IPS-NIHi11 (cell line): ENCODE measurements around the gene SRC.

Experiments
- DNase-seq: peaks from one replicate; pipeline ENCODE4 v3.0.0; 2012; ENCODE audit warnings: mixed read lengths, low spot score

SRC gene

GRCh38 chr20:37413023-37413334 is 67.0 kb downstream of the SRC start:
- no peak for DNase-seq

DNA sequence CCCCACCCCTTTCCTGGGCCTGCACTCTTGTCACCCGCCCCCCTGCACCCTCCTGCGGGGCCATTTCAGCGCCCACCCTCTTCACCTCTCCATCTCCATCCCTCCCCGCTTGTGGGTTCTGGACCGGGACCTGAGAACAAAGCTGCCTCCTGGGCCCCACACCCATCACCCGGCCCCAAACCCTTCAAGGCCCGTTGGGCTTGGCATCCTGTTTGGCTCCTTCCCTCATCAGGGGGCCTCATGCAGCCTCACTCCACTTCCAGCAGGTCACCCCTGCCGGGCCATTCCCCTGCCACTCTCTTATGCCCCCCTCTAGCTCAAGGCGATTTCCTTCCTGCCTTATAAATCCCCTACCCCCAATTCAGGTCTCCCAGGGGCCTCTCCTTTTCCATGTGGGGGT is 67.4 kb downstream of the SRC start:
- DNase-seq: no peak

DNA sequence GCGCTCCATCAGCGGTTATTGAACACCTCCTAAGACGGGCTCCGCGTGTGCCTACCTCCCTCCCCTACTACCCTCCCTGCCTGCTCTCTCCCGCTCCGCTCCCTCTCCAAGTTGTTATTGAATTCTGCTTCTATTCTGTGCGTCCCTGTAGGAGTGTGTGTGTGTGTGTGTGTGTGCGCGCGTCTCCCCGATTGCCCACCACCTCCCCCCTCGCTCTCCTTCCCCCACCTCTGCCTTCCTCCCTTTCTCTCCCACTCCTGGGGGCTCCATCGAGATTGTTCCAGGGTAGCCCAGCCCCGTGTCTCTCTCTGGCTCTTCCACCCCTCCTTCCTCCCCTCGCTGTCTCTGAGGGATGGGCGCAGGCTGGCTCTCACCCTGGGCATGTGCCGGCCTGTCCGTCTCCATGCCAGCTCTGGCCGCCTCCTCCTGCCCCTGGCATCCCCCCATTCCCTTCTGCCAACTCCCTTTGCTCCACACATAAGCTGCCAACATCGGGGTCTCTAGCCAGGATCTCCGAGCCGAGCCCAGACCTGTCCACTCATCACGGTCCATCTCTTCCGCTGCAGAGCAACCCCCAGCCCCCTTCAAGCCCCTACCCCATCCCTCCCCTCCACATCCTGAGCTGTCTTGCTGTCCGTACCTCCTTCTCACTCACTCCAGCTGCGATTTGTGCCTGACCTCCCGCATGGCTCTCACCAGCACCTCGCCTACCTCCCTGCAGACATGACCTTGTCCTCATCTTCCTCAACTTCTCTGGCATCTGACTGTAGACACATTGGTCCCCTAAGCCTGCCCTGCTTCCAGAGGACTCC is 68.5 kb downstream of the SRC start:
- no peak for DNase-seq

DNA sequence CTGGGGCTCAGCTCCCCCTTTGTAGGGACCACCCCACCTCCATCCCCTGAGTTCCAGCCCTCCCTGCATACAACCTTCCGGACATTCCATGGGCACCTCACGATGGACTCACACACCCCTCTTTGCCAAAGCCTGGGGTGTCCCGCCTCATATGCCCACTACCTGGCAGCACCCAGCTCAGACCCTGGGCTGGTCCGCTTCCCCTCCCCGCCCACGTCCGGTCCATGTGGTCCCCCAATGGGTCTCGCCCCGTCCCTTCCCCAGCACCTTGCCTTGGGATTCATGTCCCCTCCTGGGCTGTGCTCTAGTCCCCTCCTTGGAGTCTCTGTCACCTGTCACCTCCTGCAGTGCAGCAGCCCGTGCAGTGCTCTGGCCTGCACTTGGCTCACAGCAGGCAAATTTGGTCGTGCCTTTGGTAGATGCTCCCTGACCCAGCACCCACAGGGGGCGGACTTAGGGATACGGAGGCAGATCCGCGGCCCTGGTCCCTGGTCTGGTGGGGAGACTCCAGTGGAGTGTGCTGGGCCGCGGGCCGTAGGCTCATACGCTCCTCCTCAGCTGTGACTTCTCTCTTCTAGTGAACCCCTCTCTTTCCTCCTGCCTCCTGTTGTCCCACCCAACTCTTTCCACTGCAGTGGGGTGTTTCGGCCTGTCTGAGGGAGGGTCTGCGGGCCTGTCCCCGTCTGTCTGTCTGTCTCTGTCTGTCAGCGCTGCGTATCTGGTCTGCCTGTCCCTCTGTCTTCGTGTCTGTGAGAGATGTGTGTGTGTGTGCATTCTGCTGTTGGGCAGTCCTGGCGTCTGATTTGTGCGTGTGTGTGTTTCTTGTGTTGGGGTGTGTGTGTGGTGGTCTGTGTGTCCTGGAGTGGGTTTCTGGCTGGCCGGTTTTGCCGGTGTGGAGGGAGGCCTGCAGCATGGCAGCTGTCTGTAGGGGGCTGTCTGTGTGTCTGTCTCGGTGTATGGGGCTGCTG is 69.5 kb downstream of the SRC start:
- no peak for DNase-seq

DNA sequence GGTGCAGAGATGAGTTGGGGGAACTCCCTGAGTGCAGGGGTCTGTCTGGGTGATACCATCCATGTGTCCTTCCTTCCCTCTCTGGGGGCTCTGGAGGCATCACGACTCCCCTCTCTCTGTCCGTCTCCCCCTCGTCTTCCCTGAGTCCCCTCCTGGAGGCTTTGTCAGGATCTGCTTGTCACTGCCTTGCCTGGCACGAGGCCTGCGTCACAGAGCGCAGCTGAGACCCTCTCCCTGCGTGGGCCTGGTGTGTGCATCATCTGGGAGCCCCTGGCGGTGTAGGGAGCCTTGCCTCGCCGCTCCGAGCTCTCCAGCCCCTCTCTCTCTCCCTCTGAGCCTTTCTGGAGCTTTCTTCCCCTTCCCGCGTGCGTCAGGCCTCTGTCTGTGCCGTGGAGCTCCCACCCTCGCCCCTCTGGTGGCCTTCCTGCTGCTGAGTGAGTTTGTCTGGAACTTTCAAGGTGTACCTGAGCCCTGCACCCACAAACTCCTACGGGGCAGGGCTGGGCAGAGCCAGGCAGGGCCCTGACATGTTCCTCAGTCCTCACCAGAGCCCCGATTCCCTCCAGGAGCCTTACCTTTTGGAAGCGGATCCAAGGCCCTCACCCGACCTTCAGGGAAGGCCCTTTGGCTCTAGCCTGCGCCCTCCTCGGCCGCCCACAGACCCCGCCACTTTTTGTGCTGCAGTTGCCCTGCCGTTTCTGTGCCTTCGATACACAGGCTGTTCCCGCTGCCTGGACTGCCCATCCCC is 70.3 kb downstream of the SRC start:
- no peak for DNase-seq

DNA sequence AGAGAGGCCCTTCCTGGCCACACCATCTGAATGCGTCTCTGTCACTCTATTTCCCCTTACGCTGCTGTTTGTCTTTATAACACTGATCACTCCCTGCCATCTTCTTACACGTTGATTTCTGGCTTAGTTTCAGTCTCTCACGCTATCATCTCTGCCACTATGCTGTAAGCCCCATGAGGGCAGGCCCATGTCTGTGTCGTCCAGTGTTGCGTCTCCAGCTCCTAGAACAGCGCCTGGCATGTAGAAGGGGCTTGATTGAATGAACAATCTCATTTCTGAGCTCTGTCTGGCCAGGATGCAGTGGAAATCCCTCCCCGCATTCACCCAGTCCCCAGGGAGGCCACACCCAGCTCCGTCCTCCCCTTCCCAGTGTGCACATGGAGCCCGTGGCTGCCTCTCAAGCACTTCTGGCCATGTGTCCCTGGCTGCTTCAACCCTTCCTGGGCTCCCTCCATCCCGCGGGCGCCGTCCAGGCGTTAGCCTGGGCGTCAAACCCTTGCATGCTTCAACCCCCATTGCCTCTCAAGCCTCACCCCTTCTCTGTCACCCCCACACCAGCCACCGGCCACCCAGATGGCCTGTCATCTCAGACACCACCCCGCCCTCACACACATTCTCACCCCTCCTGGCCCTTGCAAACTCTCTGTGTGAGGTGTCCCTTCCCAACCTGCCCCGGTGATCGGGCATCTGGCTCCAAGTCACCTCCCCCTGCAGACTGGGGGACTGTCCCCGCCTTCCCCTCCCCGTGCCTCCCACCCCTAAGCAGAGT is 71.1 kb downstream of the SRC start:
- DNase-seq: no peak

DNA sequence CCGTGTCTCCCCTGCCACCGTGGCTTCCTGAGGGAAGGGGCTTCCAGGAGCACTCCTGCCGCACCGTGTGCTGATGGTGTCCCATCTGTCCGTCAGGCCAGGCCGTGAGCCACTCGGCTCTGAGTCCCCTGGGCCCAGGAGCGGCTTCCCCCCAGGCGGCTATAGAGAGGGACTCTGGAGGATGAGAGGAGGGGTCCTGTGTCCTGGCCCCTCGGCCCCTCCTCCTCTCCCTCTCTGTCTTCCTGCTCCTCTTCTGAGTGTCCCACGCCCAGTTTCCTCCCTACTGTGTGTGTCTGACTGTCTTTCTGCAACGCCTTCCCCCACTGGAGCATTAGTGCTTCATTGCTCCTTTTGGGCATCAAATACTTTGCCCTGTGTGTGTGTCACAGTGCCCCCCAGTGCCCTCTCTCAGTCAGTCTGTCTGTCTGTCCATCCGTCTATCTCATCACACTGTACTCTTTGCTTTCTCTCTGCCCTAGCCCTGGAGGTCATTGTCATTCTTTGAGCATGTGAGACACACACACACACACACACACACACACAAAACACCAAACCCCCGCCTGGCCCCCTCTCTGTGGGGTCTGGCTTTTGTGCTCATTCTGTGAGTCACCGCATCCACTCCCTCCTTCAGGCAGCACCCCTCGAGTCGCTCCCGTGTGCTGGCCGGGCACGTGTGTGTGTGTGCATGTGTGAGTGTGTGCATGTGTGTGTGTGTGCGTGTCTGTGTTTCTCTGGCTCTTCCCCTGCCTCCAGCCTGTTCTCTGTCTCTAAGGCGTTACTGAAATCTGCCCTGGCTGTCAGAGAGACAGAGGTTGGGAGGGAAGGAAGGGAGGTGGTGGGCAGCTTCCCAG is 71.9 kb downstream of the SRC start:
- DNase-seq: no peak

GRCh38 chr20:37418591-37419109 is 72.7 kb downstream of the SRC start:
- DNase-seq: no peak

GRCh38 chr20:37419307-37419706 is 73.4 kb downstream of the SRC start:
- no peak for DNase-seq

DNA sequence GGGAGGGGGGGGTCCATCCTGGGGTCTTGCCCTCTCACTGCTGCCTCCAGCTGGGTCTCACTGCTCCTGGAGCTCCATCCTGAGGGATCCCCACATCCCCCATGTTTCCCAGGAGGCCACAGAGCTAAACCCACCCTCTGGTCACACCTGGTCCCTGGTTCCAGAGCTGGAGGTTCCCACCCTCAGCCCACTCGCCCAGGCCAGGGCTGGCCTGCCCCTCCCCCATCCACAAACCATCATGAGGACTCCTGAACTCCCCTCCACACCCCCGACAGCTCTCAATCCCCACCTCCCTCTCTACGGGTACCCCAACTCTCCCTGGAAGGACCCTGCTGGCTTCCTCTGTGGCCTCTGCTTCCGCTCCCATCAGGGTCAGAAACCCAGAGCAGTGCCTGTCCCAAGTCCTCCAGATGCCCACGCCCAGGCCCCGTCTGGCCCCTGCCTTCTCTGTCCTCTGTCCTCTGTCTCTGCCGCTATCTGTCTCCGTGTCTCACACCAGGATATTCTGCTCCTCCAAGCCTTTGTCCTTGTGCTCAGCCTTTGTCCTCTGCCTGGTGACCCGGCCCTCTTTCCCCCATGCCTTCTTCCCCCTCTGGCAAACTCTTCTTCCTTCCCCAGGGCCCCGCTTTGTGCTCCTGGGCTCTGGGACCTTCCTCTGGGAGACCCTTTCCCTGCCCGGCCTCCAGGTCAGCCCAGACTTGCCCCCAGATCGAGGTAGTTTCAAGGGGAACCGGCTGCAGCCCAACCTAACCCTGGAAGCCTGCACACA is 74.0 kb downstream of the SRC start:
- DNase-seq: no peak

- DNase-seq: no peak
Observed at GRCh38 chr20:37420610-37421009, 74.7 kb downstream of the SRC start.

DNA sequence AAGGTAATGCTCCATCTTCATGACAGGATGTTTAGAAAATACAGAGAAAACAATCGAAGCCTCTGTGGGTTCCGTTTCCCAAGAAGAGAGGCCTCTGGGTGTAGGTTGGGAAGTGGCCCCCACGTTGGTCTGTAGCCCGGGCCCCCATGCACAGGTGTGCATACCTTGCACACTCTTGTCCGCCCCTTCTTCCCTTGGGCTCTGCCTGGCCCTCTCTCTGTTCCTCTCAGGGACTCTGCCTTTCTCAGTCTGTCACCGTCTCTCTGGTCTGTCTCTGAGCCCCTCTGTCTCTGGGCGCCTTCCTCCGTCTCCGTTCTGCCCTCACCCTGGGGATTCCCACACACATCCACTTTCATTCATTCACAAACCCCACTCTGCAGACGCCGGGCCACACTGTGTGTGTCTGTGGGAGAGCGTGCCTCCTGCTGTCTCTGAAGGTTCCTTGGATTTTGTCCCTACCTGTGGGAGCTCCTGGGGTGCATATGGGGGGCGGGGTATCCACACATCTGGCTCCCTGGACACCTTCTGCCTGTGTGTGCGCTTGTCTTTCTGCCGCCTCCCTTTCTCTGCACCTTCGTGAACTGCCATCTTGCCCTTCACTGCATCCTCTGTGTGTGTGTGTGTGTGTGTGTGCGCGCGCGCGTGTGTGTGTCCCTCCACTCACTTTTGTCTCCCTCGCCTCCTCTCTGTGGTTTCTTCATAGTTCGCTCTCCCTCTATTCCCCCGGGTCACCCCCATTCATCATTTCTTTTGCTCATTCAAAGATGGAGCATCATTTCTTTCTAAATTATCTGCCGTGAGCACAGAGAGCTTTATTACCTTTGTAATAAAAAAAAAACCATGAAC is 75.3 kb downstream of the SRC start:
- no peak for DNase-seq

- DNase-seq: no peak
Observed at GRCh38 chr20:37421988-37422387, 76.0 kb downstream of the SRC start.

- DNase-seq: no peak
Observed at GRCh38 chr20:37422791-37423286, 76.9 kb downstream of the SRC start.

- DNase-seq: no peak
Observed at GRCh38 chr20:37423545-37423944, 77.6 kb downstream of the SRC start.

GRCh38 chr20:37424062-37424851 is 78.3 kb downstream of the SRC start:
- DNase-seq: no peak

- no peak for DNase-seq
Observed at GRCh38 chr20:37425103-37425625, 79.2 kb downstream of the SRC start.

- DNase-seq: no peak
Observed at GRCh38 chr20:37426106-37426505, 80.2 kb downstream of the SRC start.
